ENCODE results near the gene EPC1.

EPC1 gene

DNA sequence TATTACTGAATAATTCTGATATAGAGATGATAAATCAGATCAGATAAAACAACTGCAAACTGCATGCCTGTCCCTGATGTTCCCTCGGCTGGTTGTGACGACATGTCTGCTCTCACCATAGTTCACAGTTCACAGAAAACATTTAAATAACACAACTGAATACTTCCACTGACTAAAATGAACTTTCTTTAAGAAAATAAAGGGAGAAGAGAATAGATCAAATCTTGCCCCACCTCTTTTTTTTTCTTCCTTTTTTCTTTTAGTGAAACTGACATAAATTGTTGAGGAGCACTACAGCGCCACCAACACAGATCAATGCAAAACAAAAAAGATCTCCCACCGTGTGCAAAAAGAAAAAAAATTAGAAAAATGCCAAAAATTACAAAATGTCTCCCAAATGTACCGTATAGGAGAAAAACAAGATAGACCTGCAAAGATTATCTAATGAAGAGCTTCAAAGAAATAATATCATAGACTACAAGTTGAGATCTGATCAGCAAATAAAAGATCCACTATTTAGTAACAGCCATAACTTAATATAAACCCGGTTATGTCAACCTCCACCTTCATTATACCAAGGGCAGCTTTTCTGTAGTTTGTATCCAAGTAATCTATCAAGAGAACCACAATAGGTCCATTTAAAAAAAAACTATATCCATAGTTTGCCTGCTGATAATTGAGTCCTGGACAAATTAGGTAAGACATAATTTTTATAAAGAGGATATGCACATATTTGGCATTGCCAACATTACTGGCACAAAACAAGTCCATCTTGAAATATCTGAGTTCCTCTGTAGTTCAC, 30.7 kb upstream of the EPC1 start:
- peak overlapping the region; percentile 78 for H3K4me3 ChIP-seq (ENCODE audit: low read length)
- DNase-seq (ENCODE audit: low read depth), result peak; percentile 45
- TF ChIP-seq CTCF (IDR thresholded peaks at IDR 0.05; ENCODE audit: insufficient read depth, low read depth, low read length, missing control alignments), result peak; percentile 28

DNA sequence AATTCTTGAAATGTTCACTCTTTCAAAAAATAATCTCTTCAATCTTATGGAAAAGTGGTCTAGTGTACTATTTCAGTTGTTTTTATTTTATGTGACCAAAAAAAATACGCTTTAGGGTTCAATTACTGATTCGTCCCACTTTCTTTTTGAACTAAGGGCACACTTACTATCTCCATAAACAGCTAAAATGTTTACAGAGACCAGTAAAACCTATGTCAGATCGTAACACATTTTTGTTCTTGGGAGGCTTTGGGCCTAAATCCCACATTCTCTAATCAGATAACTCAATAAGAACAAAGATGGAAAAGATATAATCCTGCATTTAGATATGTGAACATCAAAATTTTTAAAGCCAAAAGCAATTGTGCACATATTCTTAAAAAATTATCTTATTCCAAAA, 29.8 kb upstream of the EPC1 start:
- H3K4me3 ChIP-seq (ENCODE audit: low read length), result peak overlapping the region; percentile 78
- TF ChIP-seq CTCF (IDR thresholded peaks at IDR 0.05; ENCODE audit: insufficient read depth, low read depth, low read length, missing control alignments), result no peak
- DNase-seq (ENCODE audit: low read depth), result no peak

- H3K4me3 ChIP-seq (ENCODE audit: low read length), result peak overlapping the region; percentile 78
- DNase-seq (ENCODE audit: low read depth), result no peak
- no peak for TF ChIP-seq CTCF (IDR thresholded peaks at IDR 0.05; ENCODE audit: insufficient read depth, low read depth, low read length, missing control alignments)
Observed at GRCh38 chr10:32376097-32376496, 29.1 kb upstream of the EPC1 start.

DNA sequence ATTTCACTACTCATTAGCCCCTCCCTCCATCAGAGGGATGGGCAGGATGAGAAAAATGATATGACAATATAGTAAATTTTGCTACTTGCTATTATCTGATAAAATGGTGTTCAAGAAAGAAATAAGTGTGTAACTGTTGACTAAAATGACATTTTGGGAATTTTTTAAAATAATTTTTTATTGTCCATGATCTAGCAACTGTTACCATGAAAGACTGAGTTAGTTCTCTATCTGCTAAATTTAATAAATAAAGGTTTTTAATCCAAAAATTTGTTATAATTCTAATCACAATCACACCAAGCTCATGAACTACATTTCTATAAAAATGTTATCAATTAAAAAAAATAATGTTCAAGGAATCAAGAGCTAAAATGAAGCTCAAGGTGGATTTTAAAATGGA, 28.7 kb upstream of the EPC1 start:
- no peak for TF ChIP-seq CTCF (IDR thresholded peaks at IDR 0.05; ENCODE audit: insufficient read depth, low read depth, low read length, missing control alignments)
- DNase-seq (ENCODE audit: low read depth), result no peak
- H3K4me3 ChIP-seq (ENCODE audit: low read length), result no peak overlapping the region

- H3K4me3 ChIP-seq (ENCODE audit: low read length), result no peak overlapping the region
- TF ChIP-seq CTCF (IDR thresholded peaks at IDR 0.05; ENCODE audit: insufficient read depth, low read depth, low read length, missing control alignments), result no peak
- DNase-seq (ENCODE audit: low read depth), result no peak
Observed at GRCh38 chr10:32374605-32375004, 27.6 kb upstream of the EPC1 start.

GRCh38 chr10:32373496-32373895, 26.5 kb upstream of the EPC1 start:
- no peak for TF ChIP-seq CTCF (IDR thresholded peaks at IDR 0.05; ENCODE audit: insufficient read depth, low read depth, low read length, missing control alignments)
- no peak overlapping the region for H3K4me3 ChIP-seq (ENCODE audit: low read length)
- DNase-seq (ENCODE audit: low read depth), result no peak

GRCh38 chr10:32373031-32373430, 26.1 kb upstream of the EPC1 start:
- no peak for TF ChIP-seq CTCF (IDR thresholded peaks at IDR 0.05; ENCODE audit: insufficient read depth, low read depth, low read length, missing control alignments)
- H3K4me3 ChIP-seq (ENCODE audit: low read length), result no peak overlapping the region

More at GRCh38 chr10:32373031-32373430, 26.1 kb upstream of the EPC1 start:
- DNase-seq (ENCODE audit: low read depth), result no peak
